Measurements from ENCODE around the gene DENND6A.
"Not testable (repeated sequence)": the region's sequence is repeated elsewhere in the genome, so short reads cannot be mapped to it uniquely, and the experiment has no call there.

DENND6A gene

GRCh38 chr3:57624801-57625200, 68.1 kb downstream of the DENND6A start:
- DNase-seq = no peak

GRCh38 chr3:57622362-57622761, 70.5 kb downstream of the DENND6A start:
- DNase-seq = no peak

- DNase-seq = no peak
Measured at GRCh38 chr3:57617739-57618138, 75.1 kb downstream of the DENND6A start.

- no peak for DNase-seq
Measured at GRCh38 chr3:57616233-57616632, 76.6 kb downstream of the DENND6A start.

- DNase-seq = not testable (repeated sequence)
Measured at GRCh38 chr3:57611870-57612269, 81.0 kb downstream of the DENND6A start.

GRCh38 chr3:57605683-57606082, 87.2 kb downstream of the DENND6A start:
- DNase-seq = no peak

- DNase-seq = no peak
Measured at GRCh38 chr3:57604971-57605370, 87.9 kb downstream of the DENND6A start.

- DNase-seq = no peak
Measured at GRCh38 chr3:57600195-57600594, 92.7 kb downstream of the DENND6A start.

- DNase-seq = no peak
Measured at GRCh38 chr3:57598765-57599360, 94.0 kb downstream of the DENND6A start.

GRCh38 chr3:57597127-57597923, 95.6 kb downstream of the DENND6A start, which contains the start of gene ARF4:
Gene ARF4, minus strand, starts transcription at chr3:57597344. Its CDS starts 204 bp downstream, at chr3:57597140.
- DNase-seq = peak; percentile 91

GRCh38 chr3:57596495-57597126, 96.3 kb downstream of the DENND6A start:
- no peak for DNase-seq

- no peak for DNase-seq
Measured at GRCh38 chr3:57594576-57594975, 98.3 kb downstream of the DENND6A start.

GRCh38 chr3:57594144-57594543, 98.7 kb downstream of the DENND6A start:
- DNase-seq = no peak

GRCh38 chr3:57592306-57592705, 100.6 kb downstream of the DENND6A start:
- no peak for DNase-seq

GRCh38 chr3:57587905-57588304, 105.0 kb downstream of the DENND6A start:
- no peak for DNase-seq

GRCh38 chr3:57586778-57587177, 106.1 kb downstream of the DENND6A start:
- no peak for DNase-seq

- DNase-seq = no peak
Measured at GRCh38 chr3:57583544-57583943, 109.3 kb downstream of the DENND6A start.

- no peak for DNase-seq
Measured at GRCh38 chr3:57582474-57583168, 110.3 kb downstream of the DENND6A start.

GRCh38 chr3:57577801-57578200, 115.1 kb downstream of the DENND6A start:
- DNase-seq = no peak

GRCh38 chr3:57575966-57576626, 116.8 kb downstream of the DENND6A start:
- DNase-seq = no peak

Data from DMS79 treated with DMSO at 0.1 percent for 48 hours (cell line).